ENCODE data around the gene SYCP1.

Gene SYCP1

DNA sequence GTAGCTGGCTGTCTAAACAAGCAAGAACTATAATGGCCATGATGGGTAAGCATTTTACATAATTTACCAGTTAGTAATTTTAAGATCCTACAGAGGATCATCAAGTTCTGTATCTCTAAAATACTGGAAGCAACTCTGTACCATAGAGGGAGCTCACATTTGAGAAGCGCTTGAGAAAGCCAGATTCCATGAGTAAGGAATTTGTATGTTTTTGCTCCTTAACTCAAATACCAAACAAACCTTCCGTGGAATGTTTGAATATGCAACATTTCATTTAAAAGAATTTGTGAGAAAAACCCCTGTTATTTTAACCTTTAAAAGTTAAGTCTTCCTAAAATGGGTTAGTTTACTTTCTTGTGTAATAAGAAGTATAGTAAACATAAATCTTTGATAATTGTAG is 176.9 kb downstream of the SYCP1 start:
- no peaks in the 10 kb centered on the region for H3K27me3 ChIP-seq (ENCODE audit: insufficient read depth, poor library complexity, severe bottlenecking)
- no peak overlapping the region for H3K27ac ChIP-seq (replicated peaks)
- DNase-seq (ENCODE audit: low read depth in 1 of 2, low spot score in 1 of 2) = no peak
- TF ChIP-seq, protein P1, sequence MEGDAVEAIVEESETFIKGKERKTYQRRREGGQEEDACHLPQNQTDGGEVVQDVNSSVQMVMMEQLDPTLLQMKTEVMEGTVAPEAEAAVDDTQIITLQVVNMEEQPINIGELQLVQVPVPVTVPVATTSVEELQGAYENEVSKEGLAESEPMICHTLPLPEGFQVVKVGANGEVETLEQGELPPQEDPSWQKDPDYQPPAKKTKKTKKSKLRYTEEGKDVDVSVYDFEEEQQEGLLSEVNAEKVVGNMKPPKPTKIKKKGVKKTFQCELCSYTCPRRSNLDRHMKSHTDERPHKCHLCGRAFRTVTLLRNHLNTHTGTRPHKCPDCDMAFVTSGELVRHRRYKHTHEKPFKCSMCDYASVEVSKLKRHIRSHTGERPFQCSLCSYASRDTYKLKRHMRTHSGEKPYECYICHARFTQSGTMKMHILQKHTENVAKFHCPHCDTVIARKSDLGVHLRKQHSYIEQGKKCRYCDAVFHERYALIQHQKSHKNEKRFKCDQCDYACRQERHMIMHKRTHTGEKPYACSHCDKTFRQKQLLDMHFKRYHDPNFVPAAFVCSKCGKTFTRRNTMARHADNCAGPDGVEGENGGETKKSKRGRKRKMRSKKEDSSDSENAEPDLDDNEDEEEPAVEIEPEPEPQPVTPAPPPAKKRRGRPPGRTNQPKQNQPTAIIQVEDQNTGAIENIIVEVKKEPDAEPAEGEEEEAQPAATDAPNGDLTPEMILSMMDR (IDR thresholded peaks at IDR 0.05; ENCODE audit: insufficient read depth, low read length) = no peak
- TF ChIP-seq, protein P2, sequence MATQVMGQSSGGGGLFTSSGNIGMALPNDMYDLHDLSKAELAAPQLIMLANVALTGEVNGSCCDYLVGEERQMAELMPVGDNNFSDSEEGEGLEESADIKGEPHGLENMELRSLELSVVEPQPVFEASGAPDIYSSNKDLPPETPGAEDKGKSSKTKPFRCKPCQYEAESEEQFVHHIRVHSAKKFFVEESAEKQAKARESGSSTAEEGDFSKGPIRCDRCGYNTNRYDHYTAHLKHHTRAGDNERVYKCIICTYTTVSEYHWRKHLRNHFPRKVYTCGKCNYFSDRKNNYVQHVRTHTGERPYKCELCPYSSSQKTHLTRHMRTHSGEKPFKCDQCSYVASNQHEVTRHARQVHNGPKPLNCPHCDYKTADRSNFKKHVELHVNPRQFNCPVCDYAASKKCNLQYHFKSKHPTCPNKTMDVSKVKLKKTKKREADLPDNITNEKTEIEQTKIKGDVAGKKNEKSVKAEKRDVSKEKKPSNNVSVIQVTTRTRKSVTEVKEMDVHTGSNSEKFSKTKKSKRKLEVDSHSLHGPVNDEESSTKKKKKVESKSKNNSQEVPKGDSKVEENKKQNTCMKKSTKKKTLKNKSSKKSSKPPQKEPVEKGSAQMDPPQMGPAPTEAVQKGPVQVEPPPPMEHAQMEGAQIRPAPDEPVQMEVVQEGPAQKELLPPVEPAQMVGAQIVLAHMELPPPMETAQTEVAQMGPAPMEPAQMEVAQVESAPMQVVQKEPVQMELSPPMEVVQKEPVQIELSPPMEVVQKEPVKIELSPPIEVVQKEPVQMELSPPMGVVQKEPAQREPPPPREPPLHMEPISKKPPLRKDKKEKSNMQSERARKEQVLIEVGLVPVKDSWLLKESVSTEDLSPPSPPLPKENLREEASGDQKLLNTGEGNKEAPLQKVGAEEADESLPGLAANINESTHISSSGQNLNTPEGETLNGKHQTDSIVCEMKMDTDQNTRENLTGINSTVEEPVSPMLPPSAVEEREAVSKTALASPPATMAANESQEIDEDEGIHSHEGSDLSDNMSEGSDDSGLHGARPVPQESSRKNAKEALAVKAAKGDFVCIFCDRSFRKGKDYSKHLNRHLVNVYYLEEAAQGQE (IDR thresholded peaks at IDR 0.05; ENCODE audit: insufficient replicate concordance, low read depth) = no peak
- TF ChIP-seq GABPA (IDR thresholded peaks at IDR 0.05; ENCODE audit: low read depth) (no peak), SPI1 (IDR thresholded peaks at IDR 0.05; ENCODE audit: borderline replicate concordance, low read depth) (no peak), POLR2AphosphoS5 (IDR thresholded peaks at IDR 0.05; ENCODE audit: low read depth) (no peak)
- H3K4me3 ChIP-seq (replicated peaks; ENCODE audit: insufficient read depth, low read length) = no peak overlapping the region

DNA sequence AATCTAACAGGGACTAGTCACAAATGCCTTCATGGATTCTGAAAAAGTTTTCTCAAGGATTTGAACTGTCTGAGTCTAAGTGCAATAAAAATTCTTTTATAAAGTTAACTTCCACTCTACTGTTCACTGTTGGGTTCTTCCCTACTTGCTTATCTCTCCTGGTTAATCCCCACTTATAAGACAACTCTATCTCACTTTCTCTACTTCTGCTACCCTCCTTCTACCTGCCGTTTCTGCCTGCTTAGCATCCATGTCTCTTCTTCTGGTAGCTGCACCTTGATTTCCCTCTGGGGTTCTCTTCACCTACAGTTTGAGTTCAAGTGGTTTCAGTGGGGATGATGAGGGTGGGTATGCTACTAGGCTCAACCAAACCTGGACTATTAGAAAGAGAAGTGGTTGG is 181.0 kb downstream of the SYCP1 start:
- H3K4me3 ChIP-seq (replicated peaks; ENCODE audit: insufficient read depth, low read length) = no peak overlapping the region
- no peak for TF ChIP-seq GABPA (IDR thresholded peaks at IDR 0.05; ENCODE audit: low read depth)
- TF ChIP-seq, protein P1 (IDR thresholded peaks at IDR 0.05; ENCODE audit: insufficient read depth, low read length) = no peak
- no peak for TF ChIP-seq POLR2AphosphoS5 (IDR thresholded peaks at IDR 0.05; ENCODE audit: low read depth)
- TF ChIP-seq, protein P2 (IDR thresholded peaks at IDR 0.05; ENCODE audit: insufficient replicate concordance, low read depth) = no peak
- TF ChIP-seq SPI1 (IDR thresholded peaks at IDR 0.05; ENCODE audit: borderline replicate concordance, low read depth) = no peak
- H3K27ac ChIP-seq (replicated peaks) = no peak overlapping the region
- DNase-seq (ENCODE audit: low read depth in 1 of 2, low spot score in 1 of 2) = no peak
- no peaks in the 10 kb centered on the region for H3K27me3 ChIP-seq (ENCODE audit: insufficient read depth, poor library complexity, severe bottlenecking)

DNA sequence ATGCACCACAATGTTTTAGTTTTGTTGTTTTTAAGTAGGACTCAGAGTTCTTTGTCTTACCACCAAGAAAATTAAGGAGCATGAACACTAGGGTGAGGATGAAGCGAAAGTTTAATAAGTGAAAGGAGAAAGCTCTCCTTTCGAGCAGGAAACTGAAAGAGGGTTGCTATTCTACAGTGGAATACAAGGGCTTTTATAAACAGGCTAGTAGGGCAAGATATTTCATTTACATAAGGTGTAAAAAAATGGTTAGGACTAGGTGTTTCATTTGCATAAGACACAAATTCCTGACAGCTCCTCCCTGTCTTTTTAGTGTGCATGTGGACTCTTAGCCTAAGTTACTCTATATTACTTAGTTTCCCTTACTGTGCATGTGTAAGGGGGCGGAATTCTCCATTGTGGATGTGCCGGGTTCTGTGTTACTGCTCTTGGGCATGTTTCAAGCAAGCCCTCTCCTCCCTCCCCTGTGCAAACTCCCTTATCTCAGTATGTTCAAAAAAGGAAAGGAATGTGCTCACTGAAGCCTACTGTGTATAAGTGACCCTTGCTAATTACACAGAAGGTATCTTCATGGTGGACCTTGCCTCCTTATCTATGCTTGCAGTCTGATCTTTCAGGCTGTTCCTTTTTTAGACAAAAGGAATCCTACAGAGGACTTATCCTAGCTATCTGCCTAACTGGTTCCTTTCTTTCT is 182.3 kb downstream of the SYCP1 start:
- Histone ChIP-seq H3K4me3 (replicated peaks; ENCODE audit: insufficient read depth, low read length) (no peak overlapping the region), H3K27ac (replicated peaks) (no peak overlapping the region), H3K27me3 (ENCODE audit: insufficient read depth, poor library complexity, severe bottlenecking) (no peaks in the 10 kb centered on the region)
- TF ChIP-seq, protein P1 (IDR thresholded peaks at IDR 0.05; ENCODE audit: insufficient read depth, low read length) = no peak
- TF ChIP-seq POLR2AphosphoS5 (IDR thresholded peaks at IDR 0.05; ENCODE audit: low read depth) (no peak), GABPA (IDR thresholded peaks at IDR 0.05; ENCODE audit: low read depth) (no peak), SPI1 (IDR thresholded peaks at IDR 0.05; ENCODE audit: borderline replicate concordance, low read depth) (no peak)
- TF ChIP-seq, protein P2 (IDR thresholded peaks at IDR 0.05; ENCODE audit: insufficient replicate concordance, low read depth) = no peak
- DNase-seq (ENCODE audit: low read depth in 1 of 2, low spot score in 1 of 2) = no peak
